ENCODE results near the gene PPP2R3A.
A peak's percentile ranks its signal among the peaks of the same experiment; 100 is the strongest.

Gene PPP2R3A

DNA sequence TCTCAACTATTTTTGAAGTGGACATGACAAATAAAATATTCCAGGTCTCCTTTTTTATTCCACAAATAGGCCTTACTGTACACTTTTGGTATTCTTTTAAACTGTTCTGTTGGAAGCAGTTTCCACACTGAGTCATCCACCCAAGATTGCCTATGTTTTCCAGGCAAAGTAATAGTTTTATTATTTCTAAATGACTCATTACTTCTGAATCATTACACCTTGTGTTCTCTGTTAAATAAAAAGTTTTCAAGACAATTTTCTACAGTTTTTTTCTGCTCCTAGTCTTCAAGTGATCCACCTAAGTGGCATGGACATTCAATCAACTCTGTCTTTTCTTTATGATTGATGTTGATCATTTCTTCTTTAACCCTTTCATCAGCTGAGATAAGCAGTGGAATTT, 26.5 kb downstream of the PPP2R3A start:
- H3K9me3 ChIP-seq (ENCODE audit: control insufficient read depth in 1 of 2, low read length in 2 of 2), result no peaks in the 10 kb centered on the region
- H3K27ac ChIP-seq (ENCODE audit: low read length), result no peak overlapping the region

GRCh38 chr3:135994708-135995337, 29.3 kb downstream of the PPP2R3A start:
- Histone ChIP-seq H3K4me3 (ENCODE audit: low read depth in 1 of 2, low read length in 2 of 2) (no peak overlapping the region), H3K9me3 (ENCODE audit: control insufficient read depth in 1 of 2, low read length in 2 of 2) (no peaks in the 10 kb centered on the region), H3K4me1 (ENCODE audit: control insufficient read depth in 1 of 2, insufficient read depth in 2 of 2, low read length in 2 of 2) (peaks cover 0 to 12% of the 10 kb centered on the region in 2 donors), H3K27ac (ENCODE audit: low read length) (no peak overlapping the region), H3K27me3 (ENCODE audit: low read depth, low read length) (no peaks in the 10 kb centered on the region), H3K36me3 (ENCODE audit: control insufficient read depth in 1 of 2, insufficient read depth in 2 of 2, low read length in 2 of 2) (no peaks in the 10 kb centered on the region)

More for the DNA sequence above, 26.5 kb downstream of the PPP2R3A start:
- Histone ChIP-seq H3K36me3 (ENCODE audit: control insufficient read depth in 1 of 2, insufficient read depth in 2 of 2, low read length in 2 of 2) (no peaks in the 10 kb centered on the region), H3K4me3 (ENCODE audit: low read depth in 1 of 2, low read length in 2 of 2) (no peak overlapping the region), H3K4me1 (ENCODE audit: control insufficient read depth in 1 of 2, insufficient read depth in 2 of 2, low read length in 2 of 2) (peaks cover 0 to 15% of the 10 kb centered on the region in 2 donors), H3K27me3 (ENCODE audit: low read depth, low read length) (no peaks in the 10 kb centered on the region)

DNA sequence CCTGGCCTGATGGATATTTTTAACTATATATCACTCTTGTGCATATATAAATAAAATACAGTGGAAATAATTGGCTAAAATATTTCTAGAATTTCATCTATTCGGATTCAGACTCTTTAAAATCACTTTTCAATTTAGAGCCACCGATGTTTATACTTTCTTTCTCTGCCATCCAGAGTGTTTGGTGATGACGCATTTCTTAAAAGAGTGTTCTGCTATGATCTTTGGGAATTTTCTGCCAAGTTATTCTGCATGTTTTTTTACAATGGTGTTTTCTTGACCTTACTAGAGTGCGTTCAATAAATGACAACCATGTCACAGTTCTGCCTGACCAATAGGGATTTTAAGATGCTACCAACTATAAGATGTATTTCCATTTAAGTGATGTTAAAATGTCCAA, 30.2 kb downstream of the PPP2R3A start:
- Histone ChIP-seq H3K27ac (ENCODE audit: low read length) (no peak overlapping the region), H3K4me1 (ENCODE audit: control insufficient read depth in 1 of 2, insufficient read depth in 2 of 2, low read length in 2 of 2) (peaks cover 0 to 12% of the 10 kb centered on the region in 2 donors), H3K9me3 (ENCODE audit: control insufficient read depth in 1 of 2, low read length in 2 of 2) (no peaks in the 10 kb centered on the region), H3K27me3 (ENCODE audit: low read depth, low read length) (no peaks in the 10 kb centered on the region), H3K4me3 (ENCODE audit: low read depth in 1 of 2, low read length in 2 of 2) (no peak overlapping the region), H3K36me3 (ENCODE audit: control insufficient read depth in 1 of 2, insufficient read depth in 2 of 2, low read length in 2 of 2) (no peaks in the 10 kb centered on the region)

- no peak overlapping the region for H3K4me3 ChIP-seq (ENCODE audit: low read depth in 1 of 2, low read length in 2 of 2)
- H3K4me1 ChIP-seq (ENCODE audit: control insufficient read depth in 1 of 2, insufficient read depth in 2 of 2, low read length in 2 of 2), result peaks cover 0 to 12% of the 10 kb centered on the region in 2 donors
- H3K27ac ChIP-seq (ENCODE audit: low read length), result no peak overlapping the region
- no peaks in the 10 kb centered on the region for H3K9me3 ChIP-seq (ENCODE audit: control insufficient read depth in 1 of 2, low read length in 2 of 2)
- no peaks in the 10 kb centered on the region for H3K27me3 ChIP-seq (ENCODE audit: low read depth, low read length)
- no peaks in the 10 kb centered on the region for H3K36me3 ChIP-seq (ENCODE audit: control insufficient read depth in 1 of 2, insufficient read depth in 2 of 2, low read length in 2 of 2)
These were observed 32.2 kb downstream of the PPP2R3A start for GRCh38 chr3:135997554-135998320.

- Histone ChIP-seq H3K9me3 (ENCODE audit: control insufficient read depth in 1 of 2, low read length in 2 of 2) (no peaks in the 10 kb centered on the region), H3K4me1 (ENCODE audit: control insufficient read depth in 1 of 2, insufficient read depth in 2 of 2, low read length in 2 of 2) (no peaks in the 10 kb centered on the region), H3K4me3 (ENCODE audit: low read depth in 1 of 2, low read length in 2 of 2) (no peak overlapping the region), H3K36me3 (ENCODE audit: control insufficient read depth in 1 of 2, insufficient read depth in 2 of 2, low read length in 2 of 2) (no peaks in the 10 kb centered on the region), H3K27ac (ENCODE audit: low read length) (no peak overlapping the region), H3K27me3 (ENCODE audit: low read depth, low read length) (no peaks in the 10 kb centered on the region)
These were observed 42.7 kb downstream of the PPP2R3A start for GRCh38 chr3:136008221-136008620.

DNA sequence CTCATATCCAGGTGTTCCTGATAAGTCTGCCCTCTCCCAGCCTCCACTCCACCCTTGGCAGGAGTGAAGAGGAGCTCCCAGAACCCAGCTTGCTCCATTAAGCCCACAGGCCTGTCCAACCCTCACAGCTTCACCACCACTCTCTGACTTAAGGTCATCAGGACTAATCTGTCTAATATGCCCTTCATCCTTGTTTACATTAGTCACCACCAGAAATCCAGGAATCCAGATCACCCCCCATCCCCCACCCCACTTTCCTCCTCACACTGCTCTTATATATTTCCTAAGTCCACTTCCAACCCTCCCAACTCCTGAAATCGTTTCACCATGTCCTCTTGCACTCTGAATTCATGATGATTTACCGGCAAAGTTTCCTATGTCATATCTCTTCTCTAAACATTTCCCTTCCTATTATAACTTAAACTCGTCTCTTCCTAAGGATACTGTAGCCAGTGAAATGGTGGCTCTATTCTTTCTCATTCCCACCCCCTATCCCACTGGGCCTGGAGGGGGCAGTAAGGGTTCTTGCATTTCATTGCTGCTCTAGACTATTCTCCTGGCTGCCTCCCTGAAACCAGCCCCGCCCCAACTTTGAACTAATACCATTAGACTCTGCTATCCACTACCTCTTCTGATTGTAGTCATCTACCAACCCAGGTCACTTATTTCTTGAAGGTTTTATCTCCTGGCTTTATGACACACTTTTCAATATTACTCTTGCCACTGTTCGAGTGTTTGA, 43.4 kb downstream of the PPP2R3A start:
- Histone ChIP-seq H3K9me3 (ENCODE audit: control insufficient read depth in 1 of 2, low read length in 2 of 2) (no peaks in the 10 kb centered on the region), H3K36me3 (ENCODE audit: control insufficient read depth in 1 of 2, insufficient read depth in 2 of 2, low read length in 2 of 2) (no peaks in the 10 kb centered on the region), H3K4me1 (ENCODE audit: control insufficient read depth in 1 of 2, insufficient read depth in 2 of 2, low read length in 2 of 2) (no peaks in the 10 kb centered on the region), H3K27ac (ENCODE audit: low read length) (no peak overlapping the region), H3K27me3 (ENCODE audit: low read depth, low read length) (no peaks in the 10 kb centered on the region), H3K4me3 (ENCODE audit: low read depth in 1 of 2, low read length in 2 of 2) (no peak overlapping the region)

- Histone ChIP-seq H3K4me1 (ENCODE audit: control insufficient read depth in 1 of 2, insufficient read depth in 2 of 2, low read length in 2 of 2) (peaks cover 0 to 36% of the 10 kb centered on the region in 2 donors), H3K4me3 (ENCODE audit: low read depth in 1 of 2, low read length in 2 of 2) (no peak overlapping the region), H3K27me3 (ENCODE audit: low read depth, low read length) (no peaks in the 10 kb centered on the region), H3K9me3 (ENCODE audit: control insufficient read depth in 1 of 2, low read length in 2 of 2) (no peaks in the 10 kb centered on the region), H3K36me3 (ENCODE audit: control insufficient read depth in 1 of 2, insufficient read depth in 2 of 2, low read length in 2 of 2) (no peaks in the 10 kb centered on the region), H3K27ac (ENCODE audit: low read length) (no peak overlapping the region)
These were observed 53.3 kb downstream of the PPP2R3A start for GRCh38 chr3:136018876-136019275.

DNA sequence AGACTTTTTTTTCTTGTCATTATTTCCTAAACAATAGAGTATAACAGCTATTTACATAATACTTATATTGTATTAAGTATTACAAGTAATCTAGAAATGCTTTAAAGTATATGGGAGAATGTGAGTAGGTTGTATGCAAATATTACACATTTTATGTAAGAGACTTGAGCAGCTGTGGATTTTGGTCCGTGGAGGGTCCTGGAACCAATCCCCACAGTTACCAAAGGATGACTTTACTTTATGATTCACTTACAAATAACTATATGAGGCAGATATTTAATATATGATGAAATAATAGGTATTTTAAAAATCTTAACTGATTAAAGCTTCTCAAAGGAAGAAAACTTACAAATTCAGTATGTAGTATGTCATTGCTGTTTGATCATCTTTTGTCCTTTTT, 56.3 kb downstream of the PPP2R3A start:
- Histone ChIP-seq H3K27me3 (ENCODE audit: low read depth, low read length) (no peaks in the 10 kb centered on the region), H3K4me3 (ENCODE audit: low read depth in 1 of 2, low read length in 2 of 2) (no peak overlapping the region), H3K9me3 (ENCODE audit: control insufficient read depth in 1 of 2, low read length in 2 of 2) (no peaks in the 10 kb centered on the region), H3K4me1 (ENCODE audit: control insufficient read depth in 1 of 2, insufficient read depth in 2 of 2, low read length in 2 of 2) (peaks cover 0 to 39% of the 10 kb centered on the region in 2 donors), H3K27ac (ENCODE audit: low read length) (no peak overlapping the region), H3K36me3 (ENCODE audit: control insufficient read depth in 1 of 2, insufficient read depth in 2 of 2, low read length in 2 of 2) (no peaks in the 10 kb centered on the region)

DNA sequence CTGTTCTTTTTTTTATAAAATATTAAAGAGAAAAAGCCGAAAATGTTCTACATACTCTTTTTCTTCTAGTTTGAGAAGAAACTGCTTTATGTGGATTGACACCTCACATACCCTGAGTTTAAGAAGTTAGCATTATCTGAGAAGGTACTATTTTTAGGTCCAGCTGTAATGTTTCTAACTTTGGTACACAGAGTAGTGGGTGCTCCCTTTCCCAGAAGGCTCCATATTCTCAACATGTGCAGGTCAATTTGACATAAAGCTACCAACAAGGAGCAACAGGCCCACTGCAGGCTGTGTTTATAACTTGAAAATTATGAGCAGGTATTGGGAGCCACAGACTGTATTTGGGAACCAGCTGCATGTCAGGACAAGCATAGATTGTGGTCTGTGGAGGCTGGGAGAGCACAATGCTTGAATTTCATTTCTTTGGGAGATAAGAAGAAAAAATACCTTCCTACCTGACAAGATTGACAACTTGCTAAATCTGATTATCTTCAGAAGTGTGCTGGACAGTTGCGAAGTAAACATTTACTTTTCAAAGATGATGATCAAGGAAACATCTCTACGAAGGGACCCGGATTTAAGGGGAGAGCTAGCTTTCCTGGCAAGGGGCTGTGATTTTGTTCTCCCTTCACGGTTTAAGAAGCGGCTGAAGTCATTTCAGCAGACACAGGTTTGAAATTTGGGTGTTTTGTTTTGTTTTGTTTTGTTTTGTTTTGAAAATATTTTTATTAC, 57.2 kb downstream of the PPP2R3A start:
- Histone ChIP-seq H3K9me3 (ENCODE audit: control insufficient read depth in 1 of 2, low read length in 2 of 2) (no peaks in the 10 kb centered on the region), H3K4me3 (ENCODE audit: low read depth in 1 of 2, low read length in 2 of 2) (no peak overlapping the region), H3K27me3 (ENCODE audit: low read depth, low read length) (no peaks in the 10 kb centered on the region), H3K4me1 (ENCODE audit: control insufficient read depth in 1 of 2, insufficient read depth in 2 of 2, low read length in 2 of 2) (peaks cover 0 to 36% of the 10 kb centered on the region in 2 donors), H3K27ac (ENCODE audit: low read length) (peak overlapping the region; percentile 20), H3K36me3 (ENCODE audit: control insufficient read depth in 1 of 2, insufficient read depth in 2 of 2, low read length in 2 of 2) (no peaks in the 10 kb centered on the region)

DNA sequence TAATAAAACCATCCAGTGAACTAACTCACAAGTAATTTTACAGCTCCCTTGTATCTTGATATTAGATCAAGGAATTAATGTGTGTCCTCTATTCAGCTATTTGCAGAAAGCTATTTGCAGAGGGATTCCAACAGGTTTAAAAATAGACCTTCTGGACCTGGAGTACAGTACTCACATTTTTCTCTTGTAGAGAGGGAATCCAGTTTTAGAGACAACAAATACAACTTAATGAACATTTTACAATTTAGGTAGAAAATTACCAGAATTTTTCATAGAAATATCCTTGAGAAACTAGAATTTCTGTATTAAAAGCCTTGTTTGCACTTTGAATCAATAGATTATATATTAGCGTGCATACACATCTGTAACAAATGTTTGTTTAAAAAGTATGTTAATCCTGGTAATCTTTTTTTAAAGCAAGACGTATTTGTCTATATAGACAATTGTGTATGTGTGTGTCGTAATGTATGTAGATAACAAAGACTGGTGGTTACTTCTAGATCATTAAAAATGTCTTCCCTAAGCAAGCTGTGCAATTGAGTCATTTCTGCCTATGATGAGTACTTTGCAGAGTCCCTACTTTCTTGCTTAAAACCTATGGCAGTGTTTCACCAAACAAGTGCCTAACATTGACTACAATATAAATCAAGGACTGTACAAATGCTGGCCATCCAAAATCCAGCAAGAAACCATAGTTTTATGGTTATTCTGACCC, 57.9 kb downstream of the PPP2R3A start:
- no peaks in the 10 kb centered on the region for H3K27me3 ChIP-seq (ENCODE audit: low read depth, low read length)
- peaks cover 0 to 34% of the 10 kb centered on the region in 2 donors for H3K4me1 ChIP-seq (ENCODE audit: control insufficient read depth in 1 of 2, insufficient read depth in 2 of 2, low read length in 2 of 2)
- peak overlapping the region; percentile 20 for H3K27ac ChIP-seq (ENCODE audit: low read length)
- no peak overlapping the region for H3K4me3 ChIP-seq (ENCODE audit: low read depth in 1 of 2, low read length in 2 of 2)
- peaks cover 0 to 7% of the 10 kb centered on the region in 2 donors for H3K36me3 ChIP-seq (ENCODE audit: control insufficient read depth in 1 of 2, insufficient read depth in 2 of 2, low read length in 2 of 2)
- H3K9me3 ChIP-seq (ENCODE audit: control insufficient read depth in 1 of 2, low read length in 2 of 2), result no peaks in the 10 kb centered on the region
